WTC11 (cell line): ENCODE data around the gene MED12L. TPM values are rescaled to one million over a fixed set of nuclear protein-coding genes. Genes with fewer than 3 reads are reported as not detected.

Experiments used
- ATAC-seq: fragments of 200-7000 bp; cut with Tn5 transposase; 2 replicates; pipeline ENCODE4 v1.10.0; 2021; ENCODE audit warnings: mild to moderate bottlenecking, moderate library complexity
- CTCF ChIA-PET: fragments of 300-600 bp; sonication (Branson Sonifier 250); formaldehyde crosslinking; loops from one replicate; lab custom pipeline; 2021; ENCODE audit warnings: antibody characterized with exemption; lab: Charles Lee
- POLR2A ChIA-PET: fragments of 350-600 bp; sonication (Branson Sonifier 250); formaldehyde crosslinking; loops from one replicate; lab custom pipeline; 2021; ENCODE audit warnings: antibody characterized with exemption; lab: Charles Lee
- DNase-seq: peaks from one replicate; pipeline ENCODE4 v3.0.0; 2021; ENCODE audit warnings: low spot score
- H3K27ac Mint-ChIP-seq: 2 replicates; pipeline ENCODE4 v1.8.0; 2021; ENCODE audit warnings: mixed read lengths
- H3K27me3 Mint-ChIP-seq: 2 replicates; pipeline ENCODE4 v1.8.0; 2021; ENCODE audit warnings: low read depth, mild to moderate bottlenecking, moderate library complexity, mixed read lengths
- H3K36me3 Mint-ChIP-seq: 2 replicates; pipeline ENCODE4 v1.8.0; 2021; ENCODE audit warnings: mixed read lengths
- H3K4me1 Mint-ChIP-seq: 2 replicates; pipeline ENCODE4 v1.8.0; 2022; ENCODE audit warnings: mixed read lengths
- H3K4me3 Mint-ChIP-seq: 2 replicates; pipeline ENCODE4 v1.8.0; 2021; ENCODE audit warnings: mild to moderate bottlenecking, moderate library complexity, mixed read lengths
- H3K9me3 Mint-ChIP-seq: 2 replicates; pipeline ENCODE4 v1.8.0; 2021; ENCODE audit warnings: mixed read lengths
- AR ChIP-seq: fragments of 250-450 bp; sonication (Bioruptor Pico); IDR thresholded peaks from 2 replicates; pipeline ENCODE4 v1.9.0; 2021; ENCODE audit warnings: mild to moderate bottlenecking
- E2F4 ChIP-seq: sonication (generic); formaldehyde crosslinking; IDR thresholded peaks from 2 replicates; pipeline ENCODE4 v1.8.1; 2022; ENCODE audit warnings: low read depth, mild to moderate bottlenecking, moderate library complexity, missing genetic modification reagents, borderline replicate concordance
- FOXP4 ChIP-seq: sonication (generic); formaldehyde crosslinking; IDR thresholded peaks from 2 replicates; pipeline ENCODE4 v1.8.0; 2022; ENCODE audit warnings: mild to moderate bottlenecking, missing genetic modification reagents
- GTF2I ChIP-seq: fragments of 250-450 bp; sonication (Bioruptor Pico); conservative IDR thresholded peaks from 2 replicates; pipeline ENCODE4 v1.4.0; 2021; ENCODE audit warnings: mild to moderate bottlenecking
- NR3C1 ChIP-seq: sonication (generic); formaldehyde crosslinking; conservative IDR thresholded peaks from 2 replicates; pipeline ENCODE4 v1.8.1; 2023; ENCODE audit warnings: low read depth, mild to moderate bottlenecking, missing genetic modification reagents
- SMAD4 ChIP-seq: sonication (generic); formaldehyde crosslinking; IDR thresholded peaks from 2 replicates; pipeline ENCODE4 v1.8.0; 2022; ENCODE audit warnings: mild to moderate bottlenecking, missing genetic modification reagents
- STAT6 ChIP-seq: sonication (generic); formaldehyde crosslinking; conservative IDR thresholded peaks from 2 replicates; pipeline ENCODE4 v1.8.1; 2023; ENCODE audit warnings: mild to moderate bottlenecking, low read depth, missing genetic modification reagents, moderate library complexity
- TP53 ChIP-seq: sonication (generic); formaldehyde crosslinking; IDR thresholded peaks from 2 replicates; pipeline ENCODE4 v1.8.1; 2023; ENCODE audit warnings: mild to moderate bottlenecking, missing genetic modification reagents
- USF2 ChIP-seq: sonication (generic); formaldehyde crosslinking; IDR thresholded peaks from 2 replicates; pipeline ENCODE4 v1.8.1; 2023; ENCODE audit warnings: mild to moderate bottlenecking, missing genetic modification reagents, moderate library complexity
- ZNF281 ChIP-seq: sonication (generic); formaldehyde crosslinking; IDR thresholded peaks from 2 replicates; pipeline ENCODE4 v1.8.0; 2023; ENCODE audit warnings: mild to moderate bottlenecking, missing genetic modification reagents
- ZNF671 ChIP-seq: fragments of 250-450 bp; sonication (Bioruptor Pico); IDR thresholded peaks from 2 replicates; pipeline ENCODE4 v1.8.0; 2021; ENCODE audit warnings: mild to moderate bottlenecking
- total RNA-seq: library from RNA; stranded (reverse); gene quantifications from 3 replicates; pipeline ENCODE4 v1.2.3, GENCODE V29; 2021
- TF ChIP-seq, protein P1 (sequence below): sonication (generic); formaldehyde crosslinking; IDR thresholded peaks from 2 replicates; pipeline ENCODE4 v1.8.1; 2023; ENCODE audit warnings: mild to moderate bottlenecking, missing genetic modification reagents
- TF ChIP-seq, protein P2 (sequence below): sonication (generic); formaldehyde crosslinking; IDR thresholded peaks from 2 replicates; pipeline ENCODE4 v1.8.1; 2023; ENCODE audit warnings: mild to moderate bottlenecking, moderate library complexity, missing genetic modification reagents
- TF ChIP-seq, protein P3 (sequence below): sonication (generic); formaldehyde crosslinking; IDR thresholded peaks from 2 replicates; pipeline ENCODE4 v1.8.1; 2022; ENCODE audit warnings: missing genetic modification reagents, borderline replicate concordance

Gene MED12L
- total RNA-seq, 1 experiment from 2014 or later = 27.4 TPM

- TF ChIP-seq E2F4 (CRISPR knock-in tag) (no peak), GTF2I (CRISPR knock-in tag) (no peak), NR3C1 (CRISPR knock-in tag) (no peak), TP53 (no peak), USF2 (CRISPR knock-in tag) (no peak), AR (CRISPR knock-in tag) (no peak), FOXP4 (CRISPR knock-in tag) (no peak), SMAD4 (CRISPR knock-in tag) (no peak), ZNF671 (no peak), STAT6 (CRISPR knock-in tag) (no peak), ZNF281 (no peak)
- TF ChIP-seq, protein P1, sequence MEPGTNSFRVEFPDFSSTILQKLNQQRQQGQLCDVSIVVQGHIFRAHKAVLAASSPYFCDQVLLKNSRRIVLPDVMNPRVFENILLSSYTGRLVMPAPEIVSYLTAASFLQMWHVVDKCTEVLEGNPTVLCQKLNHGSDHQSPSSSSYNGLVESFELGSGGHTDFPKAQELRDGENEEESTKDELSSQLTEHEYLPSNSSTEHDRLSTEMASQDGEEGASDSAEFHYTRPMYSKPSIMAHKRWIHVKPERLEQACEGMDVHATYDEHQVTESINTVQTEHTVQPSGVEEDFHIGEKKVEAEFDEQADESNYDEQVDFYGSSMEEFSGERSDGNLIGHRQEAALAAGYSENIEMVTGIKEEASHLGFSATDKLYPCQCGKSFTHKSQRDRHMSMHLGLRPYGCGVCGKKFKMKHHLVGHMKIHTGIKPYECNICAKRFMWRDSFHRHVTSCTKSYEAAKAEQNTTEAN (CRISPR knock-in tag) = no peak
- TF ChIP-seq, protein P2, sequence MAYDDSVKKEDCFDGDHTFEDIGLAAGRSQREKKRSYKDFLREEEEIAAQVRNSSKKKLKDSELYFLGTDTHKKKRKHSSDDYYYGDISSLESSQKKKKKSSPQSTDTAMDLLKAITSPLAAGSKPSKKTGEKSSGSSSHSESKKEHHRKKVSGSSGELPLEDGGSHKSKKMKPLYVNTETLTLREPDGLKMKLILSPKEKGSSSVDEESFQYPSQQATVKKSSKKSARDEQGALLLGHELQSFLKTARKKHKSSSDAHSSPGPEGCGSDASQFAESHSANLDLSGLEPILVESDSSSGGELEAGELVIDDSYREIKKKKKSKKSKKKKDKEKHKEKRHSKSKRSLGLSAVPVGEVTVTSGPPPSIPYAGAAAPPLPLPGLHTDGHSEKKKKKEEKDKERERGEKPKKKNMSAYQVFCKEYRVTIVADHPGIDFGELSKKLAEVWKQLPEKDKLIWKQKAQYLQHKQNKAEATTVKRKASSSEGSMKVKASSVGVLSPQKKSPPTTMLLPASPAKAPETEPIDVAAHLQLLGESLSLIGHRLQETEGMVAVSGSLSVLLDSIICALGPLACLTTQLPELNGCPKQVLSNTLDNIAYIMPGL = no peak
- TF ChIP-seq, protein P3, sequence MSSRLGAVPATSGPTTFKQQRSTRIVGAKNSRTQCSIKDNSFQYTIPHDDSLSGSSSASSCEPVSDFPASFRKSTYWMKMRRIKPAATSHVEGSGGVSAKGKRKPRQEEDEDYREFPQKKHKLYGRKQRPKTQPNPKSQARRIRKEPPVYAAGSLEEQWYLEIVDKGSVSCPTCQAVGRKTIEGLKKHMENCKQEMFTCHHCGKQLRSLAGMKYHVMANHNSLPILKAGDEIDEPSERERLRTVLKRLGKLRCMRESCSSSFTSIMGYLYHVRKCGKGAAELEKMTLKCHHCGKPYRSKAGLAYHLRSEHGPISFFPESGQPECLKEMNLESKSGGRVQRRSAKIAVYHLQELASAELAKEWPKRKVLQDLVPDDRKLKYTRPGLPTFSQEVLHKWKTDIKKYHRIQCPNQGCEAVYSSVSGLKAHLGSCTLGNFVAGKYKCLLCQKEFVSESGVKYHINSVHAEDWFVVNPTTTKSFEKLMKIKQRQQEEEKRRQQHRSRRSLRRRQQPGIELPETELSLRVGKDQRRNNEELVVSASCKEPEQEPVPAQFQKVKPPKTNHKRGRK (CRISPR knock-in tag) = no peak
- Mint-ChIP-seq H3K27ac (no peak overlapping the region), H3K9me3 (no peaks in the 10 kb centered on the region), H3K27me3 (no peaks in the 10 kb centered on the region), H3K4me3 (no peak overlapping the region), H3K4me1 (peaks cover 2% of the 10 kb centered on the region; the same call in 1 of the 2 replicates), H3K36me3 (peaks cover 3% of the 10 kb centered on the region; the same call in 1 of the 2 replicates)
- ATAC-seq = no peak
- ChIA-PET CTCF (interaction anchor here (1.6 kb wide), 1 partner anchor 127 kb away, joined by 3 read pairs; no protein-coding TSS in a partner anchor), POLR2A (no interaction called here)
- no peak for DNase-seq
Measured at GRCh38 chr3:151200586-151200985, 115.1 kb downstream of the MED12L start.
